HL-60 (cell line): ENCODE measurements around the gene HOXD13.

Source experiments
- DNase-seq, 2 experiments: peaks; one replicate each; pipeline ENCODE4 v3.0.0-alpha.2; 2010 to 2020; ENCODE audit warnings: low read depth in 1 of 2, low spot score in 1 of 2
- H3K27ac ChIP-seq: fragments of 250-450 bp; sonication (Bioruptor Pico); replicated peaks from 2 replicates; pipeline ENCODE4 v1.5.1; 2020; ENCODE audit warnings: mild to moderate bottlenecking, moderate library complexity
- H3K27me3 ChIP-seq: fragments of 250-450 bp; sonication (Bioruptor Pico); 2 replicates; pipeline ENCODE4 v1.5.1; 2021; ENCODE audit warnings: mild to moderate bottlenecking, moderate library complexity; ENCODE audit not compliant: insufficient read depth, poor library complexity, severe bottlenecking
- H3K4me3 ChIP-seq: replicated peaks from 2 replicates; pipeline ENCODE4 v1.5.1; 2011; ENCODE audit warnings: mild to moderate bottlenecking, control low read depth, low read length; ENCODE audit not compliant: insufficient read depth
- CTCF ChIP-seq: IDR thresholded peaks from one replicate; pipeline ENCODE4 v1.5.1; 2011; ENCODE audit warnings: low read length, control low read depth, inconsistent platforms; ENCODE audit not compliant: insufficient read depth
- GABPA ChIP-seq: IDR thresholded peaks from 2 replicates; pipeline ENCODE4 v1.6.1; 2012; ENCODE audit warnings: low read depth
- POLR2AphosphoS5 ChIP-seq: IDR thresholded peaks from 2 replicates; pipeline ENCODE4 v1.6.1; 2012; ENCODE audit warnings: low read depth
- REST ChIP-seq: IDR thresholded peaks from 2 replicates; pipeline ENCODE4 v1.6.1; 2012; ENCODE audit warnings: low read depth; ENCODE audit not compliant: insufficient replicate concordance
- SPI1 ChIP-seq: IDR thresholded peaks from 2 replicates; pipeline ENCODE4 v1.6.1; 2012; ENCODE audit warnings: low read depth, mild to moderate bottlenecking, borderline replicate concordance

Gene HOXD13

GRCh38 chr2:176103194-176103593 is 10.7 kb downstream of the HOXD13 start:
- Histone ChIP-seq H3K27me3 (peaks cover 81% of the 10 kb centered on the region), H3K4me3 (no peak overlapping the region), H3K27ac (no peak overlapping the region)
- DNase-seq: no peak
- TF ChIP-seq REST (no peak), GABPA (no peak), POLR2AphosphoS5 (no peak), CTCF (no peak), SPI1 (no peak)

GRCh38 chr2:176103742-176104315 is 11.3 kb downstream of the HOXD13 start:
- H3K4me3 ChIP-seq: no peak overlapping the region
- no peak overlapping the region for H3K27ac ChIP-seq
- H3K27me3 ChIP-seq: peaks cover 79% of the 10 kb centered on the region
- no peak for DNase-seq
- no peak for TF ChIP-seq SPI1
- no peak for TF ChIP-seq CTCF
- no peak for TF ChIP-seq POLR2AphosphoS5
- no peak for TF ChIP-seq REST
- no peak for TF ChIP-seq GABPA

GRCh38 chr2:176104316-176105077 is 12.0 kb downstream of the HOXD13 start:
- TF ChIP-seq GABPA (no peak), POLR2AphosphoS5 (no peak), CTCF (no peak), SPI1 (no peak), REST (no peak)
- no peak overlapping the region for H3K4me3 ChIP-seq
- no peak overlapping the region for H3K27ac ChIP-seq
- peaks cover 79% of the 10 kb centered on the region for H3K27me3 ChIP-seq
- no peak for DNase-seq
